ENCODE results near the gene TASP1.

DNA sequence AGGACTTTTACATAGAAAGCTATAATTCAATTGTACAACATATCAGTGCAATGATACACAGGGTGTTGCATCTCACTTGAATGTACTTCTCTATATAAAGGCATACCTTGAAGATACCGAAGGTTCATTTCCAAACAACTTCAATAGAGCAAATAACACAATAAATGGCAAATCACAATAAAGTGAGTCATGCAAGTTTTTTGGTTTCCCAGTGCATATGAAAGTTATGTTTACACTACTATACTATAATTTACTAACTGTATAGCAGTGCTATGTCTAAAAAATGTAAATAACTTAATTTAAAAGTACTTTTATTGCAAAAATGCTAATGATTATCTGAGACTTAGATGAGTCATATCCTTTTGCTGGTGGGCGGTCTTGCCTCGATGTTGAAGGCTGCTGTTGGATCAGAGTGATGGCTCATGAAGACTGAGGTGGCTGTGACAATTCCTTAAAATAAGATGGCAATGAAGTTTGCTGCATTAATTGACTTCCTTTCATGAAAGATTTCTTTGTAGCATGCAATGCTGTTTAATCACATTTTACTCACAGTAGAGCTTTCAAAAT, 188.8 kb downstream of the TASP1 start:
- TF ChIP-seq POLR2AphosphoS5 (IDR thresholded peaks at IDR 0.05): no peak
- TF ChIP-seq EP300 (conservative IDR thresholded peaks at IDR 0.05; ENCODE audit: poor library complexity, severe bottlenecking): no peak
- TF ChIP-seq, protein P1, sequence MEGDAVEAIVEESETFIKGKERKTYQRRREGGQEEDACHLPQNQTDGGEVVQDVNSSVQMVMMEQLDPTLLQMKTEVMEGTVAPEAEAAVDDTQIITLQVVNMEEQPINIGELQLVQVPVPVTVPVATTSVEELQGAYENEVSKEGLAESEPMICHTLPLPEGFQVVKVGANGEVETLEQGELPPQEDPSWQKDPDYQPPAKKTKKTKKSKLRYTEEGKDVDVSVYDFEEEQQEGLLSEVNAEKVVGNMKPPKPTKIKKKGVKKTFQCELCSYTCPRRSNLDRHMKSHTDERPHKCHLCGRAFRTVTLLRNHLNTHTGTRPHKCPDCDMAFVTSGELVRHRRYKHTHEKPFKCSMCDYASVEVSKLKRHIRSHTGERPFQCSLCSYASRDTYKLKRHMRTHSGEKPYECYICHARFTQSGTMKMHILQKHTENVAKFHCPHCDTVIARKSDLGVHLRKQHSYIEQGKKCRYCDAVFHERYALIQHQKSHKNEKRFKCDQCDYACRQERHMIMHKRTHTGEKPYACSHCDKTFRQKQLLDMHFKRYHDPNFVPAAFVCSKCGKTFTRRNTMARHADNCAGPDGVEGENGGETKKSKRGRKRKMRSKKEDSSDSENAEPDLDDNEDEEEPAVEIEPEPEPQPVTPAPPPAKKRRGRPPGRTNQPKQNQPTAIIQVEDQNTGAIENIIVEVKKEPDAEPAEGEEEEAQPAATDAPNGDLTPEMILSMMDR (IDR thresholded peaks at IDR 0.05; ENCODE audit: poor library complexity, severe bottlenecking): no peak
- TF ChIP-seq, protein P2, sequence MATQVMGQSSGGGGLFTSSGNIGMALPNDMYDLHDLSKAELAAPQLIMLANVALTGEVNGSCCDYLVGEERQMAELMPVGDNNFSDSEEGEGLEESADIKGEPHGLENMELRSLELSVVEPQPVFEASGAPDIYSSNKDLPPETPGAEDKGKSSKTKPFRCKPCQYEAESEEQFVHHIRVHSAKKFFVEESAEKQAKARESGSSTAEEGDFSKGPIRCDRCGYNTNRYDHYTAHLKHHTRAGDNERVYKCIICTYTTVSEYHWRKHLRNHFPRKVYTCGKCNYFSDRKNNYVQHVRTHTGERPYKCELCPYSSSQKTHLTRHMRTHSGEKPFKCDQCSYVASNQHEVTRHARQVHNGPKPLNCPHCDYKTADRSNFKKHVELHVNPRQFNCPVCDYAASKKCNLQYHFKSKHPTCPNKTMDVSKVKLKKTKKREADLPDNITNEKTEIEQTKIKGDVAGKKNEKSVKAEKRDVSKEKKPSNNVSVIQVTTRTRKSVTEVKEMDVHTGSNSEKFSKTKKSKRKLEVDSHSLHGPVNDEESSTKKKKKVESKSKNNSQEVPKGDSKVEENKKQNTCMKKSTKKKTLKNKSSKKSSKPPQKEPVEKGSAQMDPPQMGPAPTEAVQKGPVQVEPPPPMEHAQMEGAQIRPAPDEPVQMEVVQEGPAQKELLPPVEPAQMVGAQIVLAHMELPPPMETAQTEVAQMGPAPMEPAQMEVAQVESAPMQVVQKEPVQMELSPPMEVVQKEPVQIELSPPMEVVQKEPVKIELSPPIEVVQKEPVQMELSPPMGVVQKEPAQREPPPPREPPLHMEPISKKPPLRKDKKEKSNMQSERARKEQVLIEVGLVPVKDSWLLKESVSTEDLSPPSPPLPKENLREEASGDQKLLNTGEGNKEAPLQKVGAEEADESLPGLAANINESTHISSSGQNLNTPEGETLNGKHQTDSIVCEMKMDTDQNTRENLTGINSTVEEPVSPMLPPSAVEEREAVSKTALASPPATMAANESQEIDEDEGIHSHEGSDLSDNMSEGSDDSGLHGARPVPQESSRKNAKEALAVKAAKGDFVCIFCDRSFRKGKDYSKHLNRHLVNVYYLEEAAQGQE (IDR thresholded peaks at IDR 0.05; ENCODE audit: borderline replicate concordance): no peak
- no peak for TF ChIP-seq TAF1 (IDR thresholded peaks at IDR 0.05; ENCODE audit: low read depth)
- no peak for TF ChIP-seq RAD21 (conservative IDR thresholded peaks at IDR 0.05)

Measured in neural cell (in vitro differentiated cells).